ENCODE results near the gene ACAD9. TPM values are rescaled to one million over a fixed set of nuclear protein-coding genes. Genes with fewer than 3 reads are reported as not detected.

The ACAD9 gene
- total and polyA plus RNA-seq, 11 donors: 24.6 to 44.9 (median 36.5) TPM

- Histone ChIP-seq H3K4me3 (no peak overlapping the region), H3K4me1 (no peaks in the 10 kb centered on the region), H3K27me3 (no peaks in the 10 kb centered on the region), H3K27ac (no peak overlapping the region), H3K9me3 (no peaks in the 10 kb centered on the region), H3K36me3 (no peaks in the 10 kb centered on the region)
- ATAC-seq (no peak), DNase-seq (no peak)
- 32 to 47% (median 39%) methylated on average over 4 of the region's 4 CpGs for WGBS, 4 donors
- TF ChIP-seq CTCF (IDR thresholded peaks at IDR 0.05): no peak
- TF ChIP-seq POLR2A (IDR thresholded peaks at IDR 0.05): no peak
- intact Hi-C loops (cut with DNase I): no loop called here
These were observed 56.9 kb downstream of the ACAD9 start for GRCh38 chr3:128936341-128936740.

- no peak for DNase-seq
- intact Hi-C loops (cut with DNase I): no loop called here
- no peaks in the 10 kb centered on the region for H3K9me3 ChIP-seq
- no peak for ATAC-seq
- no peaks in the 10 kb centered on the region for H3K27me3 ChIP-seq
- H3K27ac ChIP-seq: no peak overlapping the region
- no peak for TF ChIP-seq POLR2A (IDR thresholded peaks at IDR 0.05)
- TF ChIP-seq CTCF (IDR thresholded peaks at IDR 0.05): no peak
- no peaks in the 10 kb centered on the region for H3K4me1 ChIP-seq
- no peaks in the 10 kb centered on the region for H3K36me3 ChIP-seq
- H3K4me3 ChIP-seq: no peak overlapping the region
- WGBS, 4 donors: 93 to 100% (median 94%) methylated on average over 1 of the region's 1 CpG
These were observed 60.8 kb downstream of the ACAD9 start for GRCh38 chr3:128940252-128940651.

GRCh38 chr3:128942161-128942952, 62.9 kb downstream of the ACAD9 start:
- H3K4me3 ChIP-seq: no peak overlapping the region
- no peak overlapping the region for H3K27ac ChIP-seq
- no peak for ATAC-seq
- intact Hi-C loops (cut with DNase I): no loop called here
- no peaks in the 10 kb centered on the region for H3K4me1 ChIP-seq
- H3K9me3 ChIP-seq: no peaks in the 10 kb centered on the region
- WGBS, 4 donors: 83 to 87% (median 85%) methylated on average over 15 of the region's 15 CpGs
- H3K36me3 ChIP-seq: no peaks in the 10 kb centered on the region
- DNase-seq: no peak
- TF ChIP-seq CTCF (IDR thresholded peaks at IDR 0.05) (no peak), POLR2A (IDR thresholded peaks at IDR 0.05) (no peak)
- no peaks in the 10 kb centered on the region for H3K27me3 ChIP-seq

- H3K27me3 ChIP-seq: no peaks in the 10 kb centered on the region
- H3K4me3 ChIP-seq: no peak overlapping the region
- TF ChIP-seq CTCF (IDR thresholded peaks at IDR 0.05): no peak
- TF ChIP-seq POLR2A (IDR thresholded peaks at IDR 0.05): no peak
- no peaks in the 10 kb centered on the region for H3K4me1 ChIP-seq
- H3K36me3 ChIP-seq: no peaks in the 10 kb centered on the region
- H3K9me3 ChIP-seq: no peaks in the 10 kb centered on the region
- no peak for DNase-seq
- WGBS, 4 donors: 88 to 92% (median 90%) methylated on average over 16 to 21 of the region's 21 CpGs
- intact Hi-C loops (cut with DNase I): no loop called here
- no peak overlapping the region for H3K27ac ChIP-seq
- no peak for ATAC-seq
These were observed 65.8 kb downstream of the ACAD9 start for GRCh38 chr3:128945041-128945877.
